Mesenchymal stem cell (in vitro differentiated cells and primary cell): Measurements from ENCODE around the gene SMPD3.

Source experiments
- DNase-seq: peaks from one replicate; pipeline ENCODE4 v3.0.0-alpha.2; 2013
- H2AFZ ChIP-seq: one replicate; pipeline ENCODE4 v1.6.1; 2013; ENCODE audit warnings: low read depth, mild to moderate bottlenecking, control low read depth, inconsistent platforms, low read length, moderate library complexity
- H2AK5ac ChIP-seq: 2 replicates; pipeline ENCODE4 v1.6.1; 2013; ENCODE audit warnings: low read length, moderate library complexity, mild to moderate bottlenecking, inconsistent platforms; ENCODE audit not compliant: severe bottlenecking
- H2BK120ac ChIP-seq: one replicate; pipeline ENCODE4 v1.6.1; 2013; ENCODE audit warnings: low read depth, mild to moderate bottlenecking, inconsistent platforms, low read length, moderate library complexity
- H2BK12ac ChIP-seq, 2 experiments: one replicate each; pipeline ENCODE4 v1.6.1; 2013; ENCODE audit warnings: inconsistent platforms in 2 of 2, low read length in 2 of 2, mild to moderate bottlenecking in 2 of 2, moderate library complexity in 2 of 2, control low read depth in 1 of 2
- H2BK15ac ChIP-seq: one replicate; pipeline ENCODE4 v1.6.1; 2013; ENCODE audit warnings: mild to moderate bottlenecking, low read depth, inconsistent platforms; ENCODE audit not compliant: poor library complexity, severe bottlenecking
- H2BK5ac ChIP-seq: 2 replicates; pipeline ENCODE4 v1.6.1; 2013; ENCODE audit warnings: low read depth, mild to moderate bottlenecking, low read length, control low read depth, inconsistent platforms; ENCODE audit not compliant: poor library complexity, severe bottlenecking
- H3K14ac ChIP-seq, 2 experiments: one replicate each; pipeline ENCODE4 v1.6.1; 2013; ENCODE audit warnings: inconsistent platforms in 2 of 2, low read length in 2 of 2, control low read depth in 1 of 2, mild to moderate bottlenecking in 1 of 2, moderate library complexity in 1 of 2
- H3K18ac ChIP-seq, 2 experiments: one replicate each; pipeline ENCODE4 v1.6.1; 2013; ENCODE audit warnings: inconsistent platforms in 2 of 2, low read length in 2 of 2, control low read depth in 1 of 2, low read depth in 1 of 2, mild to moderate bottlenecking in 1 of 2
- H3K23ac ChIP-seq, 2 experiments: one replicate each; pipeline ENCODE4 v1.6.1; 2013; ENCODE audit warnings: inconsistent platforms in 2 of 2, low read length in 2 of 2, mild to moderate bottlenecking in 2 of 2, moderate library complexity in 2 of 2, control low read depth in 1 of 2
- H3K27ac ChIP-seq: 2 replicates; pipeline ENCODE4 v1.5.1; 2013; ENCODE audit warnings: mild to moderate bottlenecking, moderate library complexity, low read length, control low read depth, inconsistent platforms; ENCODE audit not compliant: poor library complexity, severe bottlenecking
- H3K27me3 ChIP-seq, 2 experiments: 2 replicates each; pipeline versions ENCODE4 v1.6.1 to v1.7.0; 2013; ENCODE audit warnings: low read length in 2 of 2, mild to moderate bottlenecking in 2 of 2, moderate library complexity in 2 of 2, control low read depth in 1 of 2, inconsistent platforms in 1 of 2; ENCODE audit not compliant: control insufficient read depth in 1 of 2, insufficient read depth in 1 of 2
- H3K36me3 ChIP-seq, 2 experiments: 2 replicates each; pipeline versions ENCODE4 v1.6.1 to v1.7.0; 2013; ENCODE audit warnings: low read length in 2 of 2, control low read depth in 1 of 2, inconsistent platforms in 1 of 2, low read depth in 1 of 2, mild to moderate bottlenecking in 1 of 2; ENCODE audit not compliant: insufficient read depth in 2 of 2, control insufficient read depth in 1 of 2
- H3K4ac ChIP-seq, 2 experiments: one replicate each; pipeline ENCODE4 v1.6.1; 2013; ENCODE audit warnings: inconsistent platforms in 2 of 2, low read length in 2 of 2, mild to moderate bottlenecking in 2 of 2, moderate library complexity in 2 of 2, control low read depth in 1 of 2, low read depth in 1 of 2
- H3K4me1 ChIP-seq: 2 replicates; pipeline ENCODE4 v1.6.1; 2013; ENCODE audit warnings: low read depth, low read length, control low read depth; ENCODE audit not compliant: control insufficient read depth, insufficient read depth
- H3K4me2 ChIP-seq: 2 replicates; pipeline ENCODE4 v1.6.1; 2013; ENCODE audit warnings: low read length, mild to moderate bottlenecking, inconsistent platforms; ENCODE audit not compliant: poor library complexity, severe bottlenecking
- H3K4me3 ChIP-seq, 2 experiments: 2 replicates each; pipeline versions ENCODE4 v1.5.1 to v1.7.0; 2013; ENCODE audit warnings: low read length in 2 of 2, mild to moderate bottlenecking in 2 of 2, control low read depth in 1 of 2, low read depth in 1 of 2; ENCODE audit not compliant: insufficient read depth in 1 of 2
- H3K79me1 ChIP-seq: replicated peaks from 2 replicates; pipeline ENCODE4 v1.6.1; 2013; ENCODE audit warnings: mild to moderate bottlenecking, control low read depth, low read length, inconsistent platforms; ENCODE audit not compliant: poor library complexity, severe bottlenecking
- H3K9ac ChIP-seq: 2 replicates; pipeline ENCODE4 v1.7.0; 2013; ENCODE audit warnings: mild to moderate bottlenecking, low read length, moderate library complexity
- H3K9me3 ChIP-seq: 2 replicates; pipeline ENCODE4 v1.7.0; 2013; ENCODE audit warnings: mild to moderate bottlenecking, low read length; ENCODE audit not compliant: control insufficient read depth
- H4K8ac ChIP-seq: one replicate; pipeline ENCODE4 v1.6.1; 2013; ENCODE audit warnings: inconsistent platforms, mild to moderate bottlenecking, low read length, moderate library complexity
- H4K91ac ChIP-seq: one replicate; pipeline ENCODE4 v1.6.1; 2013; ENCODE audit warnings: mild to moderate bottlenecking, low read length, inconsistent platforms
- WGBS: methylation state at CpG from one replicate; pipeline ENCODE4 v1.1.7; 2013; ENCODE audit warnings: mixed read lengths; 5-methylcytosine and 5-hydroxymethylcytosine counted together

Gene SMPD3

DNA sequence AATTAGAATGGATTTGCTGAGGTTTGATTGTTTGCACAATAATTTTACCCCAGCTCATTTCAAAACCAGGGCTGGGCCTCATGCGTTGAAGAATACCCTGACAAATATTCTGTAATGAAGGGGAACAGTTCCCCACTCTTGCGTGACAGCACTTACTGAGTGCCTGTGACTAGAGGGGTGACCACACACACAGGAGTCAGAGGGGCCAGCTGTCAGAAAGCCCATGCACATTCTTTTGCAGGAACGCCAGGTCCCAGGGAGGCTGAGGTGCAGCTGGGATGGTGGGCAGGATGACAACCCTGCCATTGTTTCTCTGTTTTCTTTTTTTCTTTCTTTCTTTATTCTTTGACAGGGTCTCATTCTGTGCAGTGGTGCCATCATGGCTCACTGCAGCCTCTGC lies 44.6 kb downstream of the SMPD3 start:
- Histone ChIP-seq H3K18ac (no peak overlapping the region), H3K23ac (no peak overlapping the region), H4K8ac (no peak overlapping the region), H3K4me3 (no peak overlapping the region), H3K9me3 (no peaks in the 10 kb centered on the region), H3K79me1 (no peaks in the 10 kb centered on the region), H2BK5ac (no peak overlapping the region), H2AK5ac (no peak overlapping the region), H3K4me1 (peaks cover 26% of the 10 kb centered on the region), H2BK120ac (no peak overlapping the region), H2BK15ac (no peak overlapping the region), H3K27me3 (peaks cover 0 to 26% of the 10 kb centered on the region in 2 experiments), H3K27ac (no peak overlapping the region), H4K91ac (no peak overlapping the region), H3K4me2 (no peak overlapping the region), H3K36me3 (no peaks in the 10 kb centered on the region), H3K9ac (no peak overlapping the region), H2BK12ac (no peak overlapping the region), H2AFZ (no peak overlapping the region), H3K14ac (no peak overlapping the region), H3K4ac (no peak overlapping the region)
- DNase-seq = no peak
- 94% methylated on average over 2 of the region's 3 CpGs for WGBS

DNA sequence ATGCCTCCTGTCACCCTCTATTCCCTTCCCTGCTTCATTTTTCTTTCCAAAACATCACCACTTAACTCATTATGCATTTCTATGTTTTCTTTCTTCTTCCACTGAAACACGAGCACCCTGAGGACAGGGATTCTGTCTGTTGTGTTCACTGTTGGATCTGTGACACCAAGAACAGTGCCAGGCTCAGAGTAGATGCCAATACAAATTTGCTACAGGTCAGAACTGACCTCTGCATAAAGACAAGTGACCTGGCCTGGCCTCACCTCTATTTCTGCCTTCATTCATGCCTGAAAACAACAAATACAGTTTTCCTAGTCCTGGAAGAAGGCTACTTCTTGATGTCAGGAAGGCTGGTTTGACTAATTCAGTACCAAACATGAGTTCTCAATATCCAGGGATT lies 45.1 kb downstream of the SMPD3 start:
- no peaks in the 10 kb centered on the region for H3K79me1 ChIP-seq
- H3K14ac ChIP-seq = no peak overlapping the region
- H3K27ac ChIP-seq = no peak overlapping the region
- no peak overlapping the region for H2BK15ac ChIP-seq
- no peak overlapping the region for H3K9ac ChIP-seq
- H3K9me3 ChIP-seq = no peaks in the 10 kb centered on the region
- H3K23ac ChIP-seq = no peak overlapping the region
- DNase-seq = no peak
- no peak overlapping the region for H2BK120ac ChIP-seq
- no peak overlapping the region for H3K18ac ChIP-seq
- no peak overlapping the region for H3K4me3 ChIP-seq
- peaks cover under 1 to 26% of the 10 kb centered on the region in 2 experiments for H3K27me3 ChIP-seq
- no peak overlapping the region for H2BK12ac ChIP-seq
- no peaks in the 10 kb centered on the region for H3K36me3 ChIP-seq
- no peak overlapping the region for H2AK5ac ChIP-seq
- H2AFZ ChIP-seq = no peak overlapping the region
- no peak overlapping the region for H4K8ac ChIP-seq
- H2BK5ac ChIP-seq = no peak overlapping the region
- H3K4me1 ChIP-seq = peaks cover 23% of the 10 kb centered on the region
- no peak overlapping the region for H3K4me2 ChIP-seq
- H3K4ac ChIP-seq = no peak overlapping the region
- H4K91ac ChIP-seq = no peak overlapping the region
- 29% methylated on average over 1 of the region's 1 CpG for WGBS

DNA sequence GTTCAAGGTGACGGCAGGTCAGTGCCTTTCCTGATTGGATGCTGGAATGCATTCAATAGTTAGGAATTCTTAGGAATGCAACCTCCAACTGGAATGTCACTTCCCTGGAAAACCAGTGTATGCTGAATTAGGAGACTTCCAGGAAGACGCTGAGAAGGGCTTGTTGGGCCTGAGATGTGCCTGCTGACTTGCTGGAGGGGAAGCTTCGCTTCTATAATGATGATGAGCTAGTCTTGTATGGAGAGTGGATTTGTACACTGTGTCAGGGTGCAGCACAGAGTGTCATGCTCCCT lies 45.6 kb downstream of the SMPD3 start:
- Histone ChIP-seq H4K8ac (no peak overlapping the region), H3K4me1 (peaks cover 23% of the 10 kb centered on the region), H3K36me3 (no peaks in the 10 kb centered on the region), H2BK15ac (no peak overlapping the region), H3K23ac (no peak overlapping the region), H3K79me1 (no peaks in the 10 kb centered on the region), H2BK5ac (no peak overlapping the region), H2BK120ac (no peak overlapping the region), H2BK12ac (no peak overlapping the region), H3K9ac (no peak overlapping the region), H3K4ac (no peak overlapping the region), H3K9me3 (no peaks in the 10 kb centered on the region), H3K18ac (no peak overlapping the region), H3K27me3 (peaks cover 6 to 25% of the 10 kb centered on the region in 2 experiments), H3K4me3 (no peak overlapping the region), H4K91ac (no peak overlapping the region), H3K27ac (no peak overlapping the region), H3K4me2 (no peak overlapping the region), H3K14ac (no peak overlapping the region), H2AFZ (no peak overlapping the region), H2AK5ac (no peak overlapping the region)
- 76% methylated on average over 3 of the region's 3 CpGs for WGBS
- DNase-seq = no peak

DNA sequence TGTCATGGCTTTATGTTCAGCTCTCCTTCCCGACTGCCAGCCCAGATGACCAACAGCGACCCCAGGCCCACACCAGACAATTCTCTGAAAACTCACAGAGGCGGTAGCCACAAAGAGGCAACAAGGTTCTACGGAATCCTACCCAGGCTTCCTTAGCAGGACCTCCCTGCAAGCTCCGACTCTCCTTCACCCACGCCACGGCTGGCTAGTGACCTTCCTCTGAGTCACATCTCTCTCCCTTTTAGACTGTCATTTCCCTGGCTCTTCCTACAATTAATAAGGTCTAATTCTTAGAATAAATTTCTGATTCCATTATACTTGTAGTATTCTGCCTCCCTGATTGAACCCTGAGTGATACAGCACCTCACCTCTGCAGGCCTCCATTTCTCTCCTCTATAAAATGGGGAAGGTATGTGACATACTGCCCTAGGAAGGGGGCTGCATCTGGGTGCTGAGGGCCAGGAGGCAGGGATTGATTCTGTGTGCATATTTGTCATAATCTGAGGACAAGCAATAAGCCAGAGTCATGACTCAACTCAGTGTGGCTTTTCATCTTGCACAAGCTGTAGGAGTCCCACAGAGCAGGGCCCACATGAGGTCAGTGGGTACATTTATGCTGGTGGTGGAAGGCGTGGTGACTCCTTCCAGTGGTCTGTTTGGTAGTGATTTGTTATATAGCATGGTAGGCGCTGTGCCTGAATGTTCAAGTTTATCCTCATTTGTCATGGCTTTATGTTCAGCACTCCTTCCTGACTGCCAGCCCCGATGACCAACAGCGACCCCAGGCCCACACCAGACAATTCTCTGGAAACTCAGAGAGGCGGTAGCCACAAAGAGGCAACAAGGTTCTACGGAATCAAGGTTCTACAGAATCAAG lies 46.2 kb downstream of the SMPD3 start:
- no peak overlapping the region for H3K4ac ChIP-seq
- no peak overlapping the region for H2AFZ ChIP-seq
- H3K27me3 ChIP-seq = peaks cover 11 to 27% of the 10 kb centered on the region in 2 experiments
- DNase-seq = peak; percentile 26
- no peak overlapping the region for H3K14ac ChIP-seq
- H2BK15ac ChIP-seq = no peak overlapping the region
- no peak overlapping the region for H4K91ac ChIP-seq
- H2AK5ac ChIP-seq = no peak overlapping the region
- H2BK5ac ChIP-seq = no peak overlapping the region
- no peak overlapping the region for H2BK12ac ChIP-seq
- H3K9me3 ChIP-seq = no peaks in the 10 kb centered on the region
- no peak overlapping the region for H2BK120ac ChIP-seq
- H3K18ac ChIP-seq = no peak overlapping the region
- H3K4me3 ChIP-seq = no peak overlapping the region
- 79% methylated on average over 12 of the region's 13 CpGs for WGBS
- no peak overlapping the region for H3K9ac ChIP-seq
- no peak overlapping the region for H3K23ac ChIP-seq
- no peaks in the 10 kb centered on the region for H3K79me1 ChIP-seq
- H3K4me2 ChIP-seq = no peak overlapping the region
- H3K4me1 ChIP-seq = peaks cover 23% of the 10 kb centered on the region
- no peak overlapping the region for H3K27ac ChIP-seq
- H3K36me3 ChIP-seq = no peaks in the 10 kb centered on the region
- no peak overlapping the region for H4K8ac ChIP-seq
